GM21390 (cell line): ENCODE data around the gene PUSL1.
"Not testable (repeated sequence)": the region's sequence is repeated elsewhere in the genome, so short reads cannot be mapped to it uniquely, and the experiment has no call there.

Experiments
- ATAC-seq: cut with Tn5 transposase; IDR thresholded peaks from one replicate; pipeline ENCODE4 v1.9.1; 2021; ENCODE audit not compliant: unreplicated experiment

The PUSL1 gene

DNA sequence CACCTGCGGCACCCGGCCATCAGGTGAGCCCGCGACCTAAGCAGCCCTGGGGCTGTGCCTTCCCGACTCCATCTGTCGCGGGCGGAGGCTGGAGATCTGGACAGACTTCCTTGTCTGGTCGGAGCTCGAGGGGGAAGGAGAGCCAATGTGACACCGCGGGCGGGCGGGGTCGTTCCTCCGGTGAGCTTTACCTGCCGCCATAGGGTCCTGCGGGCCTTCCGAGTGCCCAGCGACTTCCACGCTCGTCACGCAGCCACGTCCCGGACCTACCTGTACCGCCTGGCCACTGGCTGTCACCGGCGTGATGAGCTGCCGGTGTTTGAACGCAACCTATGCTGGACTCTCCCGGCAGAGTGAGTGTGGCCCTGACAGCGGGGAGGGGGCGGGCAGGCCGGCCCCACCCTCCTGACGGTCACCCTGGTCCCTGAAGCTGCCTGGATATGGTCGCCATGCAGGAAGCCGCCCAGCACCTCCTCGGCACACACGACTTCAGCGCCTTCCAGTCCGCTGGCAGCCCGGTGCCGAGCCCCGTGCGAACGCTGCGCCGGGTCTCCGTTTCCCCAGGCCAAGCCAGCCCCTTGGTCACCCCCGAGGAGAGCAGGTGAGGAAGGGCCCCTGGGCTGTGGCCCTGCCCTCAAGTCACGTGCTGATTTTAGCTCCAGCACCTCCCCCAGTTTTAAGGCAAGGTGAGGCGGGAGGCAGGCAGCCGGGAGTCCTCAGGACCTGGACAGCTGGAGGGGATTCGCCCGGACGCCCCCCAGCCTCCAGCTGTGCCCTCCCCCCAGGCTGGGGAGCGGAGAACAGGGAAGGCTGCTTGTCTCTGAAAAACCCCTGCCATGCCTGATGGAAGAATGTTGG lies 1.1 kb downstream of the PUSL1 start:
- no peak for ATAC-seq

DNA sequence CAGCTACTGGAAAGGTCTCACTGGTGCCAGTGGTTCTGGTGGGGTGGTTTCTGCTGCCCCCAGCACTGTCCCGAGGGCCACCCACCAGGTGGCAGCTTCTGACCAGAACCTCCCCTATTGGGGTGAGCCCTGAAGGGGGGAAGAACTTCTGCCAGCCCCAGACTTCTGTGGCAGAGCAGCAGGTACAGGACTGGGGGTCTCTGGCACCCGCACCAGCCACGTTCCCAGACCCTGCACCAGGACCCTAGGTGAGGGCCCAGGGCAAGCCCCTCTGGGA lies 1.6 kb downstream of the PUSL1 start:
- no peak for ATAC-seq

DNA sequence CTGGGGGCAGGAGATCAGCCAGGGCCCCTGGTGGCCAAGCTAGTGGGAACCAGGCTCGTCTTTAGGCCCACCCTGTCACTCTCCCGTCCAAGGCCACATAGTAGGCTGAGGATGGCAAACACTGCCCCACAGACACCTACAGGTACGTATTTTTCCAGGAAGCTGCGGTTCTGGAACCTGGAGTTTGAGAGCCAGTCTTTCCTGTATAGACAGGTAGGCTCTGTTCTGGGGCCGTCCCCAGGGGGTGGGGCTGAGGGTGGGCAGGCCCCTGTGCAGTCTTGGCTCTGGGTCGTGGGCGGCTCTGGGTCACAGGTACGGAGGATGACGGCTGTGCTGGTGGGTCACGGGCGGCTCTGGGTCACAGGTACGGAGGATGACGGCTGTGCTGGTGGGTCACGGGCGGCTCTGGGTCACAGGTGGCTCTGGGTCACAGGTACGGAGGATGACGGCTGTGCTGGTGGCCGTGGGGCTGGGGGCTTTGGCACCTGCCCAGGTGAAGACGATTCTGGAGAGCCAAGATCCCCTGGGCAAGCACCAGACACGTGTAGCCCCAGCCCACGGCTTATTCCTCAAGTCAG lies 2.2 kb downstream of the PUSL1 start:
- no peak for ATAC-seq

DNA sequence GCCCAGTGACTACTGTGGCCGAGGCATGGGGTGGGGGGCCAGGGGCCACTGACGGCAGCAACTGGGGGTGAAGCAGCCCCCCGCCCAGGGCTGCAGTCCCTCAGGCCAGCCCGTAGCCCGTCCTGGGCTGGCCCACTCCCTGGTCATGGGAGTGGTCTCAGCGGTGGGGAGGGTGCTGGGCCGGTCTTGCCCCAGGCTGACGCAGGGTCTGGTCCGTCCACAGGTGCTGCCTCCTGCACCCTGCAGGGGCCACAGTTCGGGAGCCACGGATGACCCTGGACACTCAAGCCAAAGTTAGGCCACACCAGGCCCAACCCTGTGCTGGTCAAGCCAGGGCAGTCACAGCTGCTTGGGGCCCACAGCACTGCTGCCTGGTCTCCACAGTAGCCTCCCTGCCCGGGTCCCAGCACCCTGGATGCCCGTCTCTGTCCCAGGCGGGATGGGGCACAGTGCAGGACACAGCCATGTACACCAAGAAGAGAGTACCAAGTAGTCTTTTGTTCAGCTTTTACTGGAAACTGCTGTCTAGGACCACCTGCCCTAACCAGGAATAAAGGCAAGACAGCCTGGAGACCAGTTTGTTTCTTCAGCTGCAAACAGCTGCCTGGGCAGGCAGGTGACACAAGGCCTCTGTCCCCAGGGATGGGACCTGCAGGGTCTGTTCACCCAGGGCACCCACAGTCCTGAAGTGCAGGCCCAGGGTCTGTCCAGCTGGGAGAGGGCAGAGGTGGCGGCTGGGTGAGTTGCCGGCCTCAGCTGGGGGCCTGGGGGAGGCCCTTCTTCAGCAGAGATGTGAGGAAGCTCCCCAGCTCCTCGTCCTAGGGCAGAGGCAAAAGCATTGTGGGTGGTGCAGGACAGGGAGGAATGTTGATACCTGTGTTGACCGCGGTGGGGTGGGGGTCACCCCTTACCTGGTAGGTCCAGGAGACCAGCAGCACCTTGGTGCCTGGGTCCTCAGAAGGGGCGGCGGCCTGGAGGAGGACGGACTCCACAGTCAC lies 3.0 kb downstream of the PUSL1 start:
- ATAC-seq, result no peak

DNA sequence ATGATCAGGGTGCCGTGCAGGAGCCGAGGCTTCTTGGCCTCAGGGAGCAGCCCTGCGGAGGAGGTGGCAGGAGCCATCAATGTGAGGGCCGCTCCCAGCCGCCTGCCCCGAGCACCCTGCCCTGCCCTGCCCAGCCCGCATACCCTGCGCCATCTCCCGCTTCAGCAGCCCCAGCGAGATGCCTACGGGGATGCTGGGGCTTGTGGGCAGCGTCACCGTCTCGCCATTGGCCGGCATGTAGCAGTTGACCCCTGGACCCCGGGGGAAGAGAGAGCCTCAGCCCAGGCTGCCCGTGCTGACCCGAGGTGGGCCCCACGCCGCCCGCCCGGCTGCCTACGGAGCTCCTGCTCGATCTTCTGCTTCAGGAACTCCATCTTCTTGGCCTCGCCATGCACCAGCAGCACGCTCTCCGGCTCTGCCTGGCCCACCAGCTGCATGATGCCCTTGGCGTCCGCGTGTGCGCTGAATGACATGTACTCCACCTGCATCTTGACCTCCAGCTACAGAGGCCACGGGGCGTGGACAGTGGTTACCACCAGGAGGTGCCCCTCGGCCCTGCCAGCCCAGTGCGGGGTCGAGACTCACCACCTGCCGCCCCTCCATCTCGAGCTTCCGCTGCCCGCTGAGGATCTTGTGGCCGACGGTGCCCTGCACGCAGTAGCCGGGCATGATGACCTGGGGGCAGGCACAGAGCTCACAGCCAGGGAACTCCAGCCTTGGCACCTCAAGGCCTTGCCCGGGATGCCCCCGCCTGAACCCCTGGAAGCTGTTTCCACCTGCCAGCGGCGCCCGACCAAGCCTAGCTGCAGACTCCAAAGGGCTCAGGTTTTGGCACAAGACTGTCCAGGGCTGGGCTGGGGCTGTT lies 4.3 kb downstream of the PUSL1 start:
- ATAC-seq, result no peak

DNA sequence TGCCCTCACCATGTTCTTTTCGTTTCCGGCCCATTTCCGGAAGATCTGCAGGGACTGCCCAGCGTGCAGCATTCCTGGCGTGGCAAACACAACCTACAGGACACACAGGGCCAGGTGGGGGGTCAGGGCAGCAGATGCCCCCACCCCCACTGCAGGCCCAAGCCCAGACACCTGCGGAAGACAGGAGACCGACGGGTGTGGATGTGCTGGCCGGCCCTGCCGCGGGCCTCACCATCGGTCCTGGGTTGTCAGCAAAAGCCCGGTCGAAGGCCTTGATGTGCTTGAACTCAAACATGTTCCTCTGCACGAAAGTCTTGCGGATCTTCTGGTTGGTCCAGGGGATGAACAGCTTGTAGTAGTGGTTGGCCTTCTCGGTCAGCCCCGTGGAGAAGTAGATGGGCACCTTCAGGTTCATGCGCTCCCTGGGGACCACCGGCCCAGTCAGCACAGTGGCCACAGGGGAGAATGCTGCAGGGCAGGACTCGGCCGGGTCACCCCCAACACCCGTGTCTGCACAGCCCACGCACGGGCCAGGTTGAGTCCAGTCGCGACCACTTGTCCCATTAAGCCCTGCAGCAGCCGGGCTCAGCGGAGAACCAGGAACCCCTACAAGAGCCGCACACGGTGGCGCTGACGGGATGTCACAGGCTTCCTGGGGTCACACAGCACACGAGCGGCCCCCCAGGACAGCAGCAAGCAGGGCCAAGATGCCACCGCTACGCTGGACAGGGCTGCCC lies 5.3 kb downstream of the PUSL1 start:
- ATAC-seq, result no peak

DNA sequence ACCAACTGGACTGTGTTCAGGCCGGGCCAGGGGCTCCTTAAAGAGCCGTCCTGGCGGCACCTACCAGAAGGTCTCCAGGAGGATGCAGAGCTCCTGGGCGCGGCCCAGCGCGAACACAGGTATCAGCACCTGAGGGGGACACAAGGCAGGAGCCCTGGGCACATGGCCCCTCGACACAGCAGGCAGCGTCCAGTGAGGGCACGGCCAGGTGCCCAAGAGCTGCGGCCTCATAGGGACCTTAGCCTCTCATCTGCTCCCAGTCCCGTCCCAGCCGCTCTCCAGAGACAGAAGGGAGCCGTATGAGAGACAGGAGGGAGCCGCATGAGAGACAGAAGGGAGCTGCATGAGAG lies 5.8 kb downstream of the PUSL1 start:
- no peak for ATAC-seq

DNA sequence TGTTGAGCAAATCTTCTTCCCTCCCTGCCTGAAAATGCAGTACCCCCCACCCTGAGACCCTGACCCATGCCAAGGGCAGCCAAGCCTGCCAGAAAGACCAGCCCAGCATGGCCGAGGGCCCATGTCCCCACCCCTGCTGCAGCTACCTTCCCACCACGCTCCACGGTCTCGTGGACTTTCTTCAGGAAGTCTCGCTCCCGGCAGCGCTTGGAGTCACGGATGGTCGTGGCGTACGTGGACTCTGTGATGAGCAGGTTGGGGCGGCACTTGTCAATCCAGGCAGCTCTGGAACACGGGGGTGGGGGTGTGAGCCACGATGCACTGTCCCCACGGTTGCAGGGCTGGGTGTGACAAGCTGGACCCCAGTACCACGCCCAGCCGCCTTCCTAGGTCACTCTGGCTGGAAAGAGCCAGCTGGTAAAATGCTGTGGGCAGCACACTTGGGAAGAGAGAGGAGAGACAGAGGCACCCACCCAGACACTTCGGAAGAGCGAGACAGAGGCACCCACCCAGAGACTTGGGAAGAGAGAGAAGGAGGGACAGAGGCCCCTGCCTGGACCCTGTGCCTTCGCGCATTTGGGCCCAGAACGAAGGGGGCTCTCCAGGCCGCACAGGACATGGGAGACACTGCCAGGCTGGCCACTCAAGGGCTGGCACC lies 6.4 kb downstream of the PUSL1 start:
- ATAC-seq, result no peak

DNA sequence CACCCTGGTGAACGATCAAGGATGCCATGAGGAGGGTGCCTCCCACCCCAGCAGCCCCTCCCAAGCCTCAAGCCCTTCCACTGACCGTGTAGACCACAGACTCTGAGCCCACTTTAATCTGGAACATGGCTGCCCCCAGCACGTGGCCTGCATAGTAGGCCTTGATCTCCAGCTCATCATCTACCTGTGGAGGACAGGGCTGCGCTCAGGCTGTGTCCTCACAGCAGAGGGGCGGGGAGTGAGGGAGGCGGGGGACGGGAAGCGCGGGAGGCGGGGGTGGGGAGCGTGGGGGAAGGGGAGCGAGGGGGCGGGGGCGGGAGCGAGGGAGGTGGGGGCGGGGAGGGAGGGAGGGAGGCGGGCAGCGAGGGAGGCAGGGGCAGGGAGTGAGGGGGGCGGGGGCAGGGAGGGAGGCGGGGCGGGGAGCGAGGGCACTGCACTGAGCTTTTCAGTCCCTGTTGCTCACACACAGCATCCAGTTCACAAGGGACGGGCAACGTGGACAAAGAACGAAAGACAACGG lies 7.1 kb downstream of the PUSL1 start:
- ATAC-seq, result no peak

DNA sequence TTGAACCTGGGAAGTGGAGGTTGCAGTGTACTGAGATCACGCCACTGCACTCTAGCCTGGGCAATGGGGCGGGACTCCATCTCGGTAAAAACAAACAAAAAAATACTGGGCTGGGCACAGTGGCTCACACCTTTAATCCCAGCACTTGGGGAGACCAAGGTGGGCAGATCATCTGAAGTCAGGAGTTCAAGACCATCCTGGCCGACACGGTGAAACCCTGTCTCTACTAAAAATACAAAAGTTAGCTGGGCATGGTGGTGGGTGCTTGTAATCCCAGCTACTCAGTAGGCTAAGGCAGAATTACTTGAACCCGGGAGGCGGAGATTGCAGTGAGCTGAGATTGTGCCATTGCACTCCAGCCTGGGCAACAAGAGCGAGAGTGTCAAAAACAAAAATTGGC lies 7.8 kb downstream of the PUSL1 start:
- ATAC-seq, result not testable (repeated sequence)

DNA sequence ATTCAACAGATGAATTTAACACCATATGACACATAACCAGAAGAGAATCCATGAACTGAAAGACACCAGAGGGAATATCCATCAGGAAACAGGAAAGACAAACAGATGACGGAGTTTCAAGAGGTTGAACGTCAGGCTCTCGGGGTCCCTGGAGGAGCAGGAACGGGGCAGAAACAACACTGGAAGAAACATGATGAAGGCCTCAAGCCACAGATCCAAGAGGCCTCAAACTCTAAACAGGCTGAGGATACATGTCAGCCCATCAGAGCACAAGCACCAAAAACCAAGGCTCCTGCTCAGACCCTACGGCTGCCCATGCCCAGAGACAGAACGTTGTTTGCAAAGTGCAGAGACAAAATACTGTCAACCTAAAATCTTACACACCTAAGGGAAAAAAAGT lies 9.0 kb downstream of the PUSL1 start:
- no peak for ATAC-seq

DNA sequence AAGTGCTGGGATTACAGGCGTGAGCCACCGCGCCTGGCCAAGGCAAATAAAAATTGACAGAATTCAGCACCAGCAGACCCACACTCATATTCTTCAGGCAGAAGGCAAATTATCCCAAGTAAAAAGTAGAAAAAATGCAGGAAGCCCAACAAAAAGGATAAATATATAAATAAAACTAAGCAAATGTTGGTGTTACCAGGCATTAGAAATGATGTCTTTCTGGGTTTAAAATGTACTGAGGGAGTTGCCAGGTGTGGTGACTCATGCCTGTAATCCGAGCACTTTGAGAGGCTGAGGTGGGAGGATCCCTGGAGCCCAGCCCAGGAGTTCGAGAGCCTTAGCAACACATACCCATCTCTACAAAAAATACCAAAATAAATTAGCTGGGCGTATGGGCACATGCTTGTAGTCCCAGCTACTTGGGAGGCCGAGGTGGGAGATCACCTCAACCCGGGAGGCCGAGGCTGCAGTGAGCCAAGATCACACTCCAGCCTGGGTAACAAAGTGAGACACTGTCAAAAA lies 9.8 kb downstream of the PUSL1 start:
- no peak for ATAC-seq

DNA sequence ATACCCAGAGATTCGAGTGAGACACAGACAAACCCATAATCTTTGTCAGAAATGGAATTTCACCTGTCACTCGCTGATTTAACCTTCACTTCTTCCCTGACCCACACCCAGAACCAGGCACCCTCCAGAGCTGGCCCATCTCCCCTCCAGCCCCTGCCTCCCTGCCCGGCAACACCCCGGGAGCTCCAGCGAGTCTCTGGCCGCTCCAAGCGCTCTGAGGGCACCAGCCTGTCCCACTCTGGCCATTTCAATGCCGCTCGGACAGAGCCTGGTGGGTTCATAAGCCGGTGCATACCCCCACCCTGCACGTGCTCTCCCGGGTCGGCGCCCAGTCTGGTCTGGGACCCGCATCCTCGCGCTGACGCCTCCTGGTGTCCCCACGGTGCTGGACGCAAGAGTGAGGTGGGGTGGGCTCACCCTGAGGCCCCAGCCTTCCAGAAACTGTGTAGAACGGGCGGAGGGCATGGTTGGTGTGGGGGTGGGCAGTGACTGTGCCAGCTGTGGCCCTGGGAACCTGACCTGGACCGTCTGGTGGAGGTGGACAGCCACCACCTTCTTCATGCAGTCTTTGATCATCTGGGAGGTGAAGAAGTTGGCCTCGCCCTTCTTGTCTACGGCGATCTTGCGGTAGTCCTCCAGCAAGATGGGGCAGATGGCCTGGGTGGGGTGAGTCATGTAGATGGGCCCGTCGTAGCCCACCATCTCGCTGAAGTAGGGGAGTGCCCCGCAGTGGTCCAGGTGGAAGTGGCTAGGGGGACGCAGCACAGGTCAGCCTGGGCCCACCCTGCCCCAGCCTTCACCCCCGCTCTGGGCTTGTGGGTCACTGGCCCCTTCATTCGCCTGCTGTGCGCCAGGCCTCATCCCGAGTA lies 10.6 kb downstream of the PUSL1 start:
- ATAC-seq, result no peak

DNA sequence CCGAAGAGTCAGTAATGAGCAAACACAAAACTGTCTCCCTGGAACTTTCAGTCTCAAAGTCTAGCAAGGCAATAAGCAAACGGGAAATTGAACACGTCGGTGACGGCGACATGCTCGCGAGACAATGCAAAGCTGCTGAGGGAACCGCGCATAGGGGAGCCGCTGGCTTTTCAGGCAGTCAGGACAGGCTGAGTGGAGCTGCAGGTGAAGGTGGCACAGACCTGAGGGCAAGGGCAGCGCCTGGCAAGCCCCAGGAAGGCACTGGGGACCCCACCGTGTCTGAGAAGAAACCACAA lies 11.2 kb downstream of the PUSL1 start:
- ATAC-seq, result no peak

DNA sequence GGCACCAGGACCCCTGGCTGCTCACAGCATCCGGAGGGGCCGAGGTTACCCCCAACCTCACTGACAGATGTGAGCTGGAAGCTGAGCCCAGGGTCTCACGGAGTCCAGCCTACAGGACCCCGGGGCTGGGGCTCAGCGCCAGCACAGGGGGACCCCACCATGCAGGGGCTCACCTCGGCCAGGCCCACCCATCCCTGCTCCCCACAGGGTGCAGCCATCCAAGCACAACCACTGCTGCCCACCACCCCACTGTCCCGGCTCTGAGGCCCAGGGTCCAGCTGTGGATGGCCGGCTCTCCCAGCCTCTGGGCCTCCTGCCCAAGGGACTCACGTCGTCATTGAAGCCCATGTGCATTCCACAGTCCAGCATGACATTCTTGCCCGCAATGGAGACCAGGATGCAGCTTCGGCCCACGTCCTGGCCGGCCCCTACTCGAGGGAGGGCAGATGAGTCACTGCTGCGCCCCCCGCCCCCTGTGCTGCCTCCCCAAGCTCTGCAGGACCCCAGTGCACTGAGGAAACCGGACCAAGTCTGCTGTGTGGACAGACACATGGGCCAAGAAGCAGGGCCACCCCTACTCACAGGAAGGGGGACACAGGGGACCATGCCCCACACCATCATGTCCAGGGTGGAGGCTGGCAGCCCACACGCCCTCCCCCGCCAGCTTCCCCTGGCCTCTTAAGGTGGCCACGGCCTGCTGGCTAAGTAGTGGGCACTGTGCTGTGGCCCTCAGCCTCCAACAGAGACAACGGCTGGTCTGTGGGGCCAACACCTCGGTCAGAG lies 12.5 kb downstream of the PUSL1 start:
- ATAC-seq, result no peak

DNA sequence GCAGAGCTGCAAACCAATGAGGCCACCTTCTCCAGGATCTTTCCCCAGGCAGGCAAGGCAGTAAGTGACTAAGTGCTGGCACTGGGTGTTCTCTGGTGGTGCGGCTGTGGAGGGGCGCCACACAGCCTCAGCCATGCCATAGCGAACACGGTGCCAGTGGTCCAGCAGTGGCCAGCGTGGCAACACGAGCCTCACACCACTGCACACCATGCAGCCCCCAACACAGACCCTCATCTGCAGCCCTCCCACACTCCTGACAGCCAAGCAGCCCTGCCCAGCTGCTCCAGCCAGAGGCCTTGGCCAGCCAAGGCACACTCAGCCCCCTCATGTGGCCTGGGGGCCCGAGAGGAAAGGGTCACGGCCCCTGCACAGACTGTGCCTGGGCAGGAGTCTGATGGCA lies 13.1 kb downstream of the PUSL1 start:
- no peak for ATAC-seq

DNA sequence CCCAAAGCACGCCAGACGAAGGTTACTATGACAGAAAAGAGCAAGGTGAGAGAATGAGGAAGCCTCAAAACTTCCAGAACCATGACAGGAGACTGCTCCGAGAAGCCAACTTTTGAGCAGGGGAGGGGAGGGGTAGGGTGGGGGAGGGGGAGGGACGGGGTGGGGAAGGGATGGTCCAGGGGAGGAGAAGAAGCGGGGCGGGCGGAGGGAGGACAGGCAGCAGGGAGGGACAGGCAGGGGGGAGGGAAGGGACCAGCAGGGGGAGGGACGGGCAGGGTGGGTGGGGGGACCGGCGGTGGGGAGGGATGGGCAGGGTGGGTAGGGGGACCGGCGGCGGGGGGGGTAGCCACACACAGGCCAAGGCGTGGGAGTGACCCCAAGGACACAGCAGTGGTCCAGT lies 14.0 kb downstream of the PUSL1 start:
- no peak for ATAC-seq

DNA sequence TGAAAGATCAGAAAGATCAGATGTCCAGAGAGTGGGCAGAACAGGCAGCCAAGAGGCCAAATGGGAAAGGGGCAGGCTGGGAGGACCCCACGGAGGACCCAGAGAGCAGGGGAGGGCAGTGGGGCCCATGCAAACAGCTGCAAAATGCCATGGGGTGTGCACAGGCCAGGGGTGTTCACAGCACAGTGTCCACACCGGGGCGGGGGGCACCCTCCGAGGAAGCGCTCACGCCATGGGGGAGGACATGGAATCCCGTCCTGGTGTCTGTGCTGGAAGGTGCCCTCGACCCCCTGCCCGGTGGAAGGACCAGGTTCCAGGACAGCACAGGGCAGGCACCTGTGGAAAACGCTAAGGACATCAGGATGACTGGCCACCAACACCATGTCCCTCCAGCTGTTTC lies 14.6 kb downstream of the PUSL1 start:
- ATAC-seq, result no peak
